GM18951 (cell line): Measurements from ENCODE around the gene TKTL1.

Source experiments
- POLR2A ChIP-seq: IDR thresholded peaks from 4 replicates; pipeline ENCODE4 v1.6.1; 2011; ENCODE audit warnings: mild to moderate bottlenecking; ENCODE audit not compliant: insufficient read length, insufficient read depth; ENCODE audit errors: extremely low read depth
- in situ Hi-C: fragments of 300-500 bp; cut with MboI; formaldehyde crosslinking; loops from one replicate; pipeline ENCODE4 v1.12.0; 2022; ENCODE audit warnings: low sequenced_read_pairs, mixed read lengths, inconsistent platforms; ENCODE audit not compliant: unreplicated experiment

TKTL1 gene

GRCh38 chrX:154367474-154368308 is 72.1 kb downstream of the TKTL1 start:
- TF ChIP-seq POLR2A: peak; percentile 6
- in situ Hi-C loops: no loop called here

GRCh38 chrX:154368630-154369448 is 73.2 kb downstream of the TKTL1 start:
- TF ChIP-seq POLR2A: peak; percentile 32
- in situ Hi-C loops: no loop called here

- in situ Hi-C loops: no loop called here
These were observed 74.1 kb downstream of the TKTL1 start for GRCh38 chrX:154369449-154370299.

GRCh38 chrX:154370300-154371016 is 74.9 kb downstream of the TKTL1 start:
- in situ Hi-C loops: no loop called here
- no peak for TF ChIP-seq POLR2A

More at GRCh38 chrX:154369449-154370299, 74.1 kb downstream of the TKTL1 start:
- TF ChIP-seq POLR2A: no peak

- in situ Hi-C loops: no loop called here
- TF ChIP-seq POLR2A: peak; percentile 99
These were observed 75.6 kb downstream of the TKTL1 start for GRCh38 chrX:154371017-154371788.

- in situ Hi-C loops: no loop called here
- peak; percentile 14 for TF ChIP-seq POLR2A
These were observed 76.2 kb downstream of the TKTL1 start for GRCh38 chrX:154371789-154372300.

- in situ Hi-C loops: no loop called here
- peak; percentile 48 for TF ChIP-seq POLR2A
These were observed 77.0 kb downstream of the TKTL1 start for GRCh38 chrX:154372612-154373022.

GRCh38 chrX:154373340-154374306 is 78.0 kb downstream of the TKTL1 start:
- no peak for TF ChIP-seq POLR2A
- in situ Hi-C loops: no loop called here

- TF ChIP-seq POLR2A: peak; percentile 23
- in situ Hi-C loops: no loop called here
These were observed 78.9 kb downstream of the TKTL1 start, which contains the start of gene FLNA for GRCh38 chrX:154374313-154375155. FLNA (minus strand) TSS chrX:154374634; CDS start chrX:154371245, 3,389 bp downstream.

- no peak for TF ChIP-seq POLR2A
- in situ Hi-C loops: no loop called here
These were observed 79.5 kb downstream of the TKTL1 start for GRCh38 chrX:154375156-154375504.
